OCI-LY3 (cell line): Measurements from ENCODE around the gene NDC1.

ENCODE experiments used
- EZH2phosphoT487 ChIP-seq: fragments of 200-600 bp; shearing (Covaris generic); IDR thresholded peaks from 2 replicates; pipeline ENCODE4 v1.6.1; 2018; ENCODE audit warnings: antibody characterized with exemption, mixed run types, low read depth
- TF ChIP-seq, protein P1 (sequence below): fragments of 200-600, 300-600 bp; sonication (generic); IDR thresholded peaks from 2 replicates; pipeline ENCODE4 v1.5.1; 2014; ENCODE audit warnings: antibody characterized with exemption, low read length, low read depth

DNA sequence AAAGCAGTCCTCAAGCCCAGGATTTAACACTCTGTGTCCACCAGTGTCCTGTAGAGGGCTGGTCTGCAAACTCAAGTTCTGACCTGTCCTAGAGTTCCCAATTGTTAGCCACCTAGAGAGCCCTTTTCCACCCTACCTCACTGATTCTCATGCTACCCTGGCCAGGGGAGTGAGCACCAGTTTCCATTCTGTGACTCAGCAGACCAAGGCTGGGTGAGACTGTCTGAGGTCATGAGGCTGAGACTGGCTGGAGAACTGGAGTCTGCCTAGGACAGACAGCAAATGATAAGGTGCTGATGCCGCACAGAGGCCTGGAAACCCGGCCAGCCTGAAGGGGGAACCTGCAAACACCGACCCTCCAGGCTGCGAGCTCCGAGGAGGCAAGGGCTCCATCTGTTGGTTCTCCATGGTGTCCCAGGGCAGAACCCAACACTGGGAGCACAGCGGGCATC lies 112.8 kb downstream of the NDC1 start:
- TF ChIP-seq, protein P1, sequence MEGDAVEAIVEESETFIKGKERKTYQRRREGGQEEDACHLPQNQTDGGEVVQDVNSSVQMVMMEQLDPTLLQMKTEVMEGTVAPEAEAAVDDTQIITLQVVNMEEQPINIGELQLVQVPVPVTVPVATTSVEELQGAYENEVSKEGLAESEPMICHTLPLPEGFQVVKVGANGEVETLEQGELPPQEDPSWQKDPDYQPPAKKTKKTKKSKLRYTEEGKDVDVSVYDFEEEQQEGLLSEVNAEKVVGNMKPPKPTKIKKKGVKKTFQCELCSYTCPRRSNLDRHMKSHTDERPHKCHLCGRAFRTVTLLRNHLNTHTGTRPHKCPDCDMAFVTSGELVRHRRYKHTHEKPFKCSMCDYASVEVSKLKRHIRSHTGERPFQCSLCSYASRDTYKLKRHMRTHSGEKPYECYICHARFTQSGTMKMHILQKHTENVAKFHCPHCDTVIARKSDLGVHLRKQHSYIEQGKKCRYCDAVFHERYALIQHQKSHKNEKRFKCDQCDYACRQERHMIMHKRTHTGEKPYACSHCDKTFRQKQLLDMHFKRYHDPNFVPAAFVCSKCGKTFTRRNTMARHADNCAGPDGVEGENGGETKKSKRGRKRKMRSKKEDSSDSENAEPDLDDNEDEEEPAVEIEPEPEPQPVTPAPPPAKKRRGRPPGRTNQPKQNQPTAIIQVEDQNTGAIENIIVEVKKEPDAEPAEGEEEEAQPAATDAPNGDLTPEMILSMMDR: no peak
- no peak for TF ChIP-seq EZH2phosphoT487
